H1 (cell line): ENCODE data around the gene LARGE2. TPM values are rescaled to one million over a fixed set of nuclear protein-coding genes. Genes with fewer than 3 reads are reported as not detected.

ENCODE experiments used
- BACH1 ChIP-seq: IDR thresholded peaks from 2 replicates; pipeline ENCODE4 v1.6.1; 2012; ENCODE audit warnings: low read length, improper control_type of control experiment
- BCL11A ChIP-seq, 2 experiments: IDR thresholded peaks; one replicate each; pipeline ENCODE4 v1.6.1; 2011; ENCODE audit warnings: low read depth in 2 of 2, low read length in 2 of 2, mild to moderate bottlenecking in 2 of 2
- CBX5 ChIP-seq: fragments of 300-800, 300-1000 bp; sonication (generic); IDR thresholded peaks from 2 replicates; pipeline ENCODE4 v1.7.1; 2016; ENCODE audit warnings: antibody characterized with exemption, low read length, low read depth
- CEBPB ChIP-seq: IDR thresholded peaks from 2 replicates; pipeline ENCODE4 v1.6.1; 2012; ENCODE audit warnings: low read depth, low read length
- CREB1 ChIP-seq: IDR thresholded peaks from 2 replicates; pipeline ENCODE4 v1.6.1; 2012; ENCODE audit warnings: inconsistent platforms
- CTCF ChIP-seq, 3 experiments: IDR thresholded peaks; 1 replicate in 2 of 3; 2 replicates in 1 of 3; pipeline versions ENCODE4 v1.5.1 to v1.6.1; 2011; ENCODE audit warnings: low read length in 3 of 3, mild to moderate bottlenecking in 3 of 3, inconsistent platforms in 2 of 3, low read depth in 1 of 3, moderate library complexity in 1 of 3; ENCODE audit not compliant: insufficient read depth in 1 of 3; ENCODE audit errors: control extremely low read depth in 1 of 3
- E2F6 ChIP-seq: IDR thresholded peaks from 2 replicates; pipeline ENCODE4 v1.6.1; 2012; ENCODE audit warnings: inconsistent platforms
- FOSL1 ChIP-seq: IDR thresholded peaks from 2 replicates; pipeline ENCODE4 v1.6.1; 2011; ENCODE audit warnings: mild to moderate bottlenecking, low read depth, low read length, moderate library complexity; ENCODE audit not compliant: insufficient read depth
- GABPA ChIP-seq: IDR thresholded peaks from 2 replicates; pipeline ENCODE4 v1.6.1; 2011; ENCODE audit warnings: mild to moderate bottlenecking, low read length, moderate library complexity, borderline replicate concordance; ENCODE audit not compliant: insufficient read depth
- JUN ChIP-seq: IDR thresholded peaks from 2 replicates; pipeline ENCODE4 v1.6.1; 2011; ENCODE audit warnings: low read depth, mild to moderate bottlenecking, improper control_type of control experiment, low read length
- JUND ChIP-seq: IDR thresholded peaks from 2 replicates; pipeline ENCODE4 v1.6.1; 2011; ENCODE audit warnings: mild to moderate bottlenecking, improper control_type of control experiment, low read length
- KDM4A ChIP-seq: IDR thresholded peaks from one replicate; pipeline ENCODE4 v1.7.1; 2012; ENCODE audit warnings: low read depth, mild to moderate bottlenecking, moderate library complexity, low read length, inconsistent platforms; ENCODE audit not compliant: severe bottlenecking
- MAFK ChIP-seq: IDR thresholded peaks from 2 replicates; pipeline ENCODE4 v1.6.1; 2012; ENCODE audit warnings: low read depth, mild to moderate bottlenecking, improper control_type of control experiment, low read length
- MAX ChIP-seq: IDR thresholded peaks from 2 replicates; pipeline ENCODE4 v1.6.1; 2012; ENCODE audit warnings: inconsistent platforms
- NANOG ChIP-seq: IDR thresholded peaks from 2 replicates; pipeline ENCODE4 v1.6.1; 2011; ENCODE audit warnings: low read length, low read depth, mild to moderate bottlenecking, inconsistent platforms; ENCODE audit not compliant: insufficient read depth, poor library complexity, severe bottlenecking
- RFX5 ChIP-seq: IDR thresholded peaks from 2 replicates; pipeline ENCODE4 v1.6.1; 2011; ENCODE audit warnings: low read depth, low read length, improper control_type of control experiment, borderline replicate concordance
- SAP30 ChIP-seq: fragments of 300-600 bp; sonication (generic); IDR thresholded peaks from 2 replicates; pipeline ENCODE4 v1.7.1; 2012; ENCODE audit warnings: low read length, moderate library complexity, mild to moderate bottlenecking, inconsistent platforms; ENCODE audit not compliant: insufficient read depth, insufficient replicate concordance
- SIN3A ChIP-seq, 2 experiments: IDR thresholded peaks in 1 of 2; conservative IDR thresholded peaks in 1 of 2; 2 replicates each; pipeline ENCODE4 v1.6.1; 2011 to 2012; ENCODE audit warnings: low read length in 2 of 2, improper control_type of control experiment in 1 of 2, low read depth in 1 of 2, mild to moderate bottlenecking in 1 of 2
- SIRT6 ChIP-seq: IDR thresholded peaks from one replicate; pipeline ENCODE4 v1.7.1; 2012; ENCODE audit warnings: low read length, inconsistent platforms
- TEAD4 ChIP-seq: IDR thresholded peaks from 2 replicates; pipeline ENCODE4 v1.6.1; 2012; ENCODE audit warnings: low read depth, low read length, inconsistent platforms, mixed read lengths
- polyA plus RNA-seq, 7 experiments: library from polyadenylated mRNA; depleted of rRNA in 3 of 7; stranded (reverse) in 5 of 7; unstranded in 2 of 7; fragments of >200 nt in 5 of 7; fragments of 200-250 nt in 2 of 7; gene quantifications; 1 replicate in 5 of 7; 2 replicates in 1 of 7; 4 replicates in 1 of 7; pipeline versions ENCODE4 v1.2.1 to v1.2.3, GENCODE V29; 2011 to 2013; ENCODE audit warnings: missing spikeins in 2 of 7, mixed read lengths in 2 of 7
- total RNA-seq: library from RNA; stranded (reverse); fragmentation: NEBNext Ultra II Directional; extraction: Animal tissue kit (Norgen Biotek cat#: 25700); gene quantifications from 2 replicates; pipeline ENCODE4 v1.2.1, GENCODE V29; 2021

The LARGE2 gene
- total and polyA plus RNA-seq, 2 of the 8 experiments (the other 6 are each of a cell fraction or from before 2014, with no cell fraction given), result 111 to 137 TPM

DNA sequence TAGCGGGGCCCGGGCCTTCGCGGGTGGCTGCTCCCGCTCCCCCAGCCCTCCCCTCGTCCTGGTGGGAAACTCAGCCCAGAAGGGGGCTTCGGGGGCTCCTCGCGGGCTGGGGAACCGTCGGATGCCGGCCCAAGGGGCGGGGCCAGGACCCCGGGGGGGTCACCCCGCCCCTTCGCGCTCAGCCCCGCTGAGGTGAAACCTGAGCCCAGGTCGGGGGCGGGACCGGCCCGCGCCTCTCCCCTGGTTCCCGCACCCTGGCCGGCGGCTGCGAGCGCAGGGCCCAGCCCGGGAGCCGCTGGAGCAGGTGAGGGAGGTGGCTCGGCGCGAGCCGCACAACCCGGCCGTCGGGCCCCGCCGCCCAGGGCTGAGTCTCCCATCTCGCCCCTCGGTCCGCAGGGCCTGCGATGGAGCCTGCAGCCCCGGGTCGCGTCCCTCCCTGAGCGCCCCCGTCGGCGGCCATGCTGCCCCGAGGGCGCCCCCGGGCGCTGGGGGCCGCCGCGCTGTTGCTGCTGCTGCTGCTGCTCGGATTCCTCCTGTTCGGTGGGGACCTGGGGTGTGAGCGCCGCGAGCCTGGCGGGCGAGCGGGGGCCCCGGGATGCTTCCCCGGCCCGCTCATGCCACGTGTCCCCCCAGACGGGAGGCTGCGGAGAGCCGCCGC, at the start of gene LARGE2 (continued):
- TF ChIP-seq KDM4A, result peak; percentile 59
- TF ChIP-seq BCL11A (IDR thresholded peaks at IDR 0.05; ENCODE audit: low read depth in 2 of 2, low read length in 2 of 2), result no peak
- no peak for TF ChIP-seq MAFK
- TF ChIP-seq SIN3A (conservative IDR thresholded peaks at IDR 0.05 in 1 of 2, IDR thresholded peaks at IDR 0.05 in 1 of 2; ENCODE audit: low read depth in 1 of 2, low read length in 2 of 2), result no peak; a peak in 1 of 4 replicates
- TF ChIP-seq SAP30, result no peak
- TF ChIP-seq CTCF (IDR thresholded peaks at IDR 0.05; ENCODE audit: control extremely low read depth in 1 of 3, insufficient read depth in 1 of 3, low read depth in 1 of 3, low read length in 3 of 3), result no peak
- TF ChIP-seq NANOG, result no peak
- TF ChIP-seq BACH1, result no peak
- TF ChIP-seq GABPA, result no peak; the same call in 1 of the 2 replicates
- TF ChIP-seq JUN, result no peak
- TF ChIP-seq CBX5, result no peak
- no peak for TF ChIP-seq FOSL1
- no peak for TF ChIP-seq E2F6
- TF ChIP-seq JUND, result no peak
- TF ChIP-seq RFX5, result no peak
- no peak for TF ChIP-seq SIRT6
- TF ChIP-seq CEBPB, result no peak
- TF ChIP-seq MAX, result no peak
- no peak for TF ChIP-seq TEAD4
- no peak for TF ChIP-seq CREB1
